GM19240 (cell line): ENCODE data around the gene PRR20D.
"Not testable (repeated sequence)": the region's sequence is repeated elsewhere in the genome, so short reads cannot be mapped to it uniquely, and the experiment has no call there.

Source experiments
- DNase-seq: peaks from one replicate; pipeline ENCODE4 v3.0.0; 2011; ENCODE audit warnings: low spot score; ENCODE audit not compliant: insufficient read length

Gene PRR20D

GRCh38 chr13:57160332-57160731 lies at the start of gene PRR20D:
TSS of gene PRR20D (plus strand) at chr13:57160632. CDS start at chr13:57161019, 387 bp downstream.
- DNase-seq, result not testable (repeated sequence)

- no peak for DNase-seq
These were observed 45.5 kb upstream of the PRR20D start for GRCh38 chr13:57114945-57115344.

- no peak for DNase-seq
These were observed 36.8 kb upstream of the PRR20D start for GRCh38 chr13:57123681-57124080.

GRCh38 chr13:57128909-57129308 lies 31.5 kb upstream of the PRR20D start:
- DNase-seq, result no peak

- no peak for DNase-seq
These were observed 24.3 kb upstream of the PRR20D start for GRCh38 chr13:57136093-57136492.

GRCh38 chr13:57137585-57137984 lies 22.8 kb upstream of the PRR20D start:
- no peak for DNase-seq

- no peak for DNase-seq
These were observed 21.4 kb upstream of the PRR20D start for GRCh38 chr13:57138988-57139387.

GRCh38 chr13:57139781-57140180 lies 20.7 kb upstream of the PRR20D start:
- not testable (repeated sequence) for DNase-seq

- DNase-seq, result not testable (repeated sequence)
These were observed 20.0 kb upstream of the PRR20D start, which contains the start of gene PRR20A for GRCh38 chr13:57140235-57140968. TSS of gene PRR20A (plus strand) at chr13:57140918. CDS start at chr13:57141305, 387 bp downstream.

GRCh38 chr13:57147188-57147587 lies 13.2 kb upstream of the PRR20D start, which contains the start of gene PRR20B:
TSS of gene PRR20B (plus strand) at chr13:57147488. CDS start at chr13:57147875, 387 bp downstream.
- not testable (repeated sequence) for DNase-seq

- DNase-seq, result not testable (repeated sequence)
These were observed 12.3 kb upstream of the PRR20D start for GRCh38 chr13:57148106-57148505.

GRCh38 chr13:57153761-57154160 lies 6.7 kb upstream of the PRR20D start, which contains the start of gene PRR20C:
TSS of gene PRR20C (plus strand) at chr13:57154061. CDS start at chr13:57154448, 387 bp downstream.
- not testable (repeated sequence) for DNase-seq

- not testable (repeated sequence) for DNase-seq
These were observed 6.5 kb downstream of the PRR20D start, which contains the start of gene PRR20E for GRCh38 chr13:57166897-57167296. TSS of gene PRR20E (plus strand) at chr13:57167197. CDS start at chr13:57167584, 387 bp downstream.

GRCh38 chr13:57191667-57192066 lies 31.2 kb downstream of the PRR20D start:
- DNase-seq, result no peak

- DNase-seq, result no peak
These were observed 52.6 kb downstream of the PRR20D start for GRCh38 chr13:57212989-57213388.
